ENCODE measurements around the gene TTBK1. TPM values are rescaled to one million over a fixed set of nuclear protein-coding genes. Genes with fewer than 3 reads are reported as not detected.

The TTBK1 gene
- total RNA-seq, 1 donor from 2014 or later = 1.7 TPM

DNA sequence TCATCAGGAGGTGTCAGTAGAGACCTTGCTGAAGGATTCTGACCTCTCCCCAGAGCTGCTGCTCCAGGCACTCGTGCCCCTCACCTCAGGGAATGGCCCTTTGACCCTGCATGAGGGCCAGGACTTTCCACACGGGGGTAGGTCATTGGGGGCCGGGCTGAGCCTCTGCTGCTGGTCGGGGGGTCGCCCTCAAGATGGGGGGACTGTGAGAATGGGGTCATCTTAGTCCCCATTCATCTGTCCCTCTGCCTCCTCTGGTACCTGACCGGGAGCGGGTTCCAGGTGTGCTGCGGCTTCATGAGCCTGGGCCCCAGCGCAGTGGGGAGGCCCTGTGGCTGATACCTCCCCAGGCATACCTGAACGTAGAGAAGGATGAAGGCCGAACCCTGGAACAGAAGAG, 29.9 kb upstream of the TTBK1 start:
- no peak overlapping the region for H3K9ac ChIP-seq
- no peak for DNase-seq (ENCODE audit: low spot score)
- no peaks in the 10 kb centered on the region for H3K4me1 ChIP-seq
- no peak overlapping the region for H3K27ac ChIP-seq
- no peaks in the 10 kb centered on the region for H4K20me1 ChIP-seq (ENCODE audit: low read depth)
- TF ChIP-seq EZH2phosphoT487 (IDR thresholded peaks at IDR 0.05) (no peak), EZH2 (IDR thresholded peaks at IDR 0.05) (no peak)
- TF ChIP-seq, protein P1, sequence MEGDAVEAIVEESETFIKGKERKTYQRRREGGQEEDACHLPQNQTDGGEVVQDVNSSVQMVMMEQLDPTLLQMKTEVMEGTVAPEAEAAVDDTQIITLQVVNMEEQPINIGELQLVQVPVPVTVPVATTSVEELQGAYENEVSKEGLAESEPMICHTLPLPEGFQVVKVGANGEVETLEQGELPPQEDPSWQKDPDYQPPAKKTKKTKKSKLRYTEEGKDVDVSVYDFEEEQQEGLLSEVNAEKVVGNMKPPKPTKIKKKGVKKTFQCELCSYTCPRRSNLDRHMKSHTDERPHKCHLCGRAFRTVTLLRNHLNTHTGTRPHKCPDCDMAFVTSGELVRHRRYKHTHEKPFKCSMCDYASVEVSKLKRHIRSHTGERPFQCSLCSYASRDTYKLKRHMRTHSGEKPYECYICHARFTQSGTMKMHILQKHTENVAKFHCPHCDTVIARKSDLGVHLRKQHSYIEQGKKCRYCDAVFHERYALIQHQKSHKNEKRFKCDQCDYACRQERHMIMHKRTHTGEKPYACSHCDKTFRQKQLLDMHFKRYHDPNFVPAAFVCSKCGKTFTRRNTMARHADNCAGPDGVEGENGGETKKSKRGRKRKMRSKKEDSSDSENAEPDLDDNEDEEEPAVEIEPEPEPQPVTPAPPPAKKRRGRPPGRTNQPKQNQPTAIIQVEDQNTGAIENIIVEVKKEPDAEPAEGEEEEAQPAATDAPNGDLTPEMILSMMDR (IDR thresholded peaks at IDR 0.05) = no peak
- Mint-ChIP-seq H3K4me3 (no peak overlapping the region), H3K27me3 (ENCODE audit: insufficient read depth, low read depth) (no peaks in the 10 kb centered on the region), H3K9me3 (no peaks in the 10 kb centered on the region), H3K27ac (peak overlapping the region; percentile 74), H3K36me3 (peaks cover 9% of the 10 kb centered on the region), H3K4me1 (no peaks in the 10 kb centered on the region)
- H3K4me2 ChIP-seq = no peak overlapping the region
- H3K4me3 ChIP-seq = no peak overlapping the region
- no peaks in the 10 kb centered on the region for H3K27me3 ChIP-seq
- H3K36me3 ChIP-seq = no peaks in the 10 kb centered on the region
- no peaks in the 10 kb centered on the region for H3F3A ChIP-seq (ENCODE audit: low read depth)
- no peaks in the 10 kb centered on the region for H3K79me2 ChIP-seq (ENCODE audit: low read depth)
- no peak overlapping the region for H2AFZ ChIP-seq (replicated peaks)
- H3K9me3 ChIP-seq (ENCODE audit: low read depth) = no peaks in the 10 kb centered on the region

DNA sequence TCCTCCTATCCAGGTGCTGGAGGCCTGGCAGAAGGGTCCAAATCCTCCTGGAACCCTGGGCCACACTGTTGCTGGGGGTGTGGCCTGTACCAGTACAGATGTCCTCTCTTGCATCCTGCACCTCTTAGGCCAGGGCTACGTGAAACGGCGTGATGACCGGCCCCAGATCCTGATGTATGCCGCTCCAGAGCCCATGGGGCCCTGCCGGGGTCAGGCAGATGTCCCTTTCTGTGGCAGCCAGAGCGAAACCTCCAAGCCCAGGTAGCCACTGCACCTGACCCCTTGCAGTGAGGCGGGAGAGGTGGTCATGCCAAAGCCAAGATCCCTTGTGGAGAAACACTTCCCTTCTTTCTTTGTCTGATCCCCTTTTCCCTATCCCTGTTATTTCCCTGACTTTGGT, 28.2 kb upstream of the TTBK1 start:
- Histone ChIP-seq H3F3A (ENCODE audit: low read depth) (no peaks in the 10 kb centered on the region), H3K4me3 (no peak overlapping the region), H3K9ac (no peak overlapping the region), H3K36me3 (no peaks in the 10 kb centered on the region), H3K79me2 (ENCODE audit: low read depth) (no peaks in the 10 kb centered on the region), H3K4me2 (no peak overlapping the region), H2AFZ (replicated peaks) (no peak overlapping the region), H3K4me1 (no peaks in the 10 kb centered on the region), H3K27me3 (no peaks in the 10 kb centered on the region), H3K27ac (no peak overlapping the region), H3K9me3 (ENCODE audit: low read depth) (no peaks in the 10 kb centered on the region), H4K20me1 (ENCODE audit: low read depth) (no peaks in the 10 kb centered on the region)
- no peaks in the 10 kb centered on the region for H3K27me3 Mint-ChIP-seq (ENCODE audit: insufficient read depth, low read depth)
- DNase-seq (ENCODE audit: low spot score) = no peak
- peaks cover 2% of the 10 kb centered on the region for H3K4me1 Mint-ChIP-seq
- no peak overlapping the region for H3K4me3 Mint-ChIP-seq
- H3K9me3 Mint-ChIP-seq = no peaks in the 10 kb centered on the region
- H3K36me3 Mint-ChIP-seq = peaks cover 9% of the 10 kb centered on the region
- no peak for TF ChIP-seq EZH2 (IDR thresholded peaks at IDR 0.05)
- no peak for TF ChIP-seq EZH2phosphoT487 (IDR thresholded peaks at IDR 0.05)
- TF ChIP-seq, protein P1 (IDR thresholded peaks at IDR 0.05) = no peak
- no peak overlapping the region for H3K27ac Mint-ChIP-seq

DNA sequence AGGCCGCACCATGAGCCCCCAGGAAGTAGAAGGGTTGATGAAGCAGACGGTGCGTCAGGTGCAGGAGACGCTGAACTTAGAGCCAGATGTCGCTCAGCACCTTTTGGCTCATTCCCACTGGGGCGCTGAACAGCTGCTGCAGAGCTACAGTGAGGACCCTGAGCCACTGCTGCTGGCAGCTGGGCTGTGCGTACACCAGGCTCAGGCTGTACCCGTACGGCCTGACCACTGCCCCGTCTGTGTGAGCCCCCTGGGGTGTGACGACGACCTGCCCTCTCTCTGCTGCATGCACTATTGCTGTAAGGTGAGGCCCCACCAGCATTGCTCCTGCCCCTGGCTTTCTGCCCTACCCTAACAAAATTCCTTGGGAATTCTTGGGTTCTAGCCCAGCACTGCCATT, 27.1 kb upstream of the TTBK1 start:
- Mint-ChIP-seq H3K4me1 (peaks cover 2% of the 10 kb centered on the region), H3K27me3 (ENCODE audit: insufficient read depth, low read depth) (no peaks in the 10 kb centered on the region), H3K4me3 (no peak overlapping the region), H3K9me3 (no peaks in the 10 kb centered on the region), H3K36me3 (peaks cover 9% of the 10 kb centered on the region), H3K27ac (no peak overlapping the region)
- no peak for DNase-seq (ENCODE audit: low spot score)
- H3K4me1 ChIP-seq = no peaks in the 10 kb centered on the region
- H3K36me3 ChIP-seq = no peaks in the 10 kb centered on the region
- no peak overlapping the region for H3K4me3 ChIP-seq
- TF ChIP-seq, protein P1 (IDR thresholded peaks at IDR 0.05) = no peak
- TF ChIP-seq EZH2phosphoT487 (IDR thresholded peaks at IDR 0.05) (no peak), EZH2 (IDR thresholded peaks at IDR 0.05) (no peak)
- H2AFZ ChIP-seq (replicated peaks) = no peak overlapping the region
- no peaks in the 10 kb centered on the region for H4K20me1 ChIP-seq (ENCODE audit: low read depth)
- H3K27me3 ChIP-seq = no peaks in the 10 kb centered on the region
- H3K4me2 ChIP-seq = no peak overlapping the region
- H3K9me3 ChIP-seq (ENCODE audit: low read depth) = no peaks in the 10 kb centered on the region
- H3K79me2 ChIP-seq (ENCODE audit: low read depth) = no peaks in the 10 kb centered on the region
- no peak overlapping the region for H3K27ac ChIP-seq
- no peaks in the 10 kb centered on the region for H3F3A ChIP-seq (ENCODE audit: low read depth)
- H3K9ac ChIP-seq = no peak overlapping the region

All from neural progenitor cell (in vitro differentiated cells).